ENCODE measurements around the gene C3AR1.

DNA sequence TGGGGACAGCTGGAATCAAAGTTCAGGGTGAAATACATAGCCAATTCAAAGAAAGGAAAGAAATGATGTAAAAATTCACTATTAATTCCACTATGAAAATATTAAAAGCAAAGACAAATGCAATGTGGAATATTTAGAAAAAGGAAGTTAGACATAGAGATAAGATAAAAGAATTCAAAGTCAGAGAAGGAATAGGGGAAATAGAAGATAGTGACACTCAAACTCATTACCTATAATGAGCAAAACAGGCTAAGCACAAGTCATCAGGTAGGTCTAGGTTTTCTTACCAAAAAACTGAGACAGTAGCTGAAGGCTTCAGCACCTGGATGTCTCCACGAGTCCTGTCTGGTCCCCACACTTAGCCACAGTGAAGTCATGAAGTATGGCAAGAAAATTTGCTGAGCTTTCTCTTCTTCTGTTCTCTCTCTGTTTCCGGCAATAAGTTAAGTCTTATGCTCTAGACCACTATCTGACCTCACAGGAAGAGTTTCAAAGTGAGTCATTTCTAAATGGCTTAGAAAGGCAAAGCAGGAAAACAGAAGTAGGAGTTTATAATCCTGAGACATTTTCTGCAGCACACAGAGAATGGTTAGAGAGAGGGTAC lies at the start of gene C3AR1:
- TF ChIP-seq POLR2A (IDR thresholded peaks at IDR 0.05), result no peak
- TF ChIP-seq, protein P1, sequence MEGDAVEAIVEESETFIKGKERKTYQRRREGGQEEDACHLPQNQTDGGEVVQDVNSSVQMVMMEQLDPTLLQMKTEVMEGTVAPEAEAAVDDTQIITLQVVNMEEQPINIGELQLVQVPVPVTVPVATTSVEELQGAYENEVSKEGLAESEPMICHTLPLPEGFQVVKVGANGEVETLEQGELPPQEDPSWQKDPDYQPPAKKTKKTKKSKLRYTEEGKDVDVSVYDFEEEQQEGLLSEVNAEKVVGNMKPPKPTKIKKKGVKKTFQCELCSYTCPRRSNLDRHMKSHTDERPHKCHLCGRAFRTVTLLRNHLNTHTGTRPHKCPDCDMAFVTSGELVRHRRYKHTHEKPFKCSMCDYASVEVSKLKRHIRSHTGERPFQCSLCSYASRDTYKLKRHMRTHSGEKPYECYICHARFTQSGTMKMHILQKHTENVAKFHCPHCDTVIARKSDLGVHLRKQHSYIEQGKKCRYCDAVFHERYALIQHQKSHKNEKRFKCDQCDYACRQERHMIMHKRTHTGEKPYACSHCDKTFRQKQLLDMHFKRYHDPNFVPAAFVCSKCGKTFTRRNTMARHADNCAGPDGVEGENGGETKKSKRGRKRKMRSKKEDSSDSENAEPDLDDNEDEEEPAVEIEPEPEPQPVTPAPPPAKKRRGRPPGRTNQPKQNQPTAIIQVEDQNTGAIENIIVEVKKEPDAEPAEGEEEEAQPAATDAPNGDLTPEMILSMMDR (IDR thresholded peaks at IDR 0.05), result no peak
